ENCODE results near the gene ESRRB. TPM values are rescaled to one million over a fixed set of nuclear protein-coding genes. Genes with fewer than 3 reads are reported as not detected.

The ESRRB gene
- polyA plus RNA-seq, 1 of the 3 experiments (the other 2 are of a cell fraction): 0.05 TPM

GRCh38 chr14:76421662-76422061 is 45.7 kb downstream of the ESRRB start:
- POLR2A ChIA-PET: no interaction called here

DNA sequence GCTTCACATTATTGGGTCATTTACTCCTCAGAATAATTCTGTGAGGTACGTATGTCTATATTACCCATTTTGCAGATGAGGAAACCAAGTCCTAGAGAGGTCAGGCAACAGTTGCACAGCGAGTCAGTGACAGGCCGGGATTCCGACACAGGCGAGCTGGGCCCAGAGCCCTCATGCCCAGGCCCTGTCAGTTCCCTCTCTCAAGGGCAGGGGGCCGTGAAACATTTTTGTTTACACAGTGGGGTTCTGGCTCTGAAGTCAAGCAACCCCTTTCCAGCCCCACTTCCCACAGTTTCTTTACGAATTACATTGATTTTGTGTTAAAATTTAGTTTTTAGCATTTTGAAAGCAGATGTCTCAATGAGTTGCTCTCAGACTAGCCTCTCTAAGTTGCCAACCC is 46.7 kb downstream of the ESRRB start:
- DNase-seq: no peak
- H3K9me3 ChIP-seq: no peaks in the 10 kb centered on the region
- no peak overlapping the region for H3K9ac ChIP-seq
- H3K27me3 ChIP-seq (ENCODE audit: insufficient read depth): no peaks in the 10 kb centered on the region
- H3K4me2 ChIP-seq: no peak overlapping the region
- H4K20me1 ChIP-seq (ENCODE audit: insufficient read depth): no peaks in the 10 kb centered on the region
- no peaks in the 10 kb centered on the region for H3K36me3 ChIP-seq (replicated peaks in 1 of 2; ENCODE audit: control insufficient read depth in 1 of 2, insufficient read depth in 2 of 2, low read length in 1 of 2)
- ChIA-PET POLR2A (no interaction called here), CTCF (no interaction called here)
- H3F3A ChIP-seq (replicated peaks; ENCODE audit: insufficient read depth): no peaks in the 10 kb centered on the region
- no peaks in the 10 kb centered on the region for H3K79me2 ChIP-seq (ENCODE audit: insufficient read depth)
- no peak overlapping the region for H3K4me3 ChIP-seq (ENCODE audit: low read depth in 2 of 2, low read length in 1 of 2)
- 53% methylated on average over 6 of the region's 7 CpGs for WGBS (ENCODE audit: low lambda C conversion rate)
- no peak overlapping the region for H3K27ac ChIP-seq (ENCODE audit: low read depth in 2 of 2, low read length in 1 of 2)
- no peak overlapping the region for H2AFZ ChIP-seq (ENCODE audit: low read depth)
- no peaks in the 10 kb centered on the region for H3K4me1 ChIP-seq (ENCODE audit: control insufficient read depth in 1 of 2, insufficient read depth in 2 of 2, low read depth in 1 of 2, low read length in 1 of 2)
- no peaks in the 10 kb centered on the region for H3K9me2 ChIP-seq
- no peak for TF ChIP-seq ELF1 (IDR thresholded peaks at IDR 0.05)
- TF ChIP-seq RFX5 (IDR thresholded peaks at IDR 0.05; ENCODE audit: low read length): no peak
- TF ChIP-seq FOSL2 (IDR thresholded peaks at IDR 0.05; ENCODE audit: borderline replicate concordance, low read depth): no peak
- no peak for TF ChIP-seq FOXM1 (IDR thresholded peaks at IDR 0.05; ENCODE audit: low read depth)
- TF ChIP-seq, protein P1, sequence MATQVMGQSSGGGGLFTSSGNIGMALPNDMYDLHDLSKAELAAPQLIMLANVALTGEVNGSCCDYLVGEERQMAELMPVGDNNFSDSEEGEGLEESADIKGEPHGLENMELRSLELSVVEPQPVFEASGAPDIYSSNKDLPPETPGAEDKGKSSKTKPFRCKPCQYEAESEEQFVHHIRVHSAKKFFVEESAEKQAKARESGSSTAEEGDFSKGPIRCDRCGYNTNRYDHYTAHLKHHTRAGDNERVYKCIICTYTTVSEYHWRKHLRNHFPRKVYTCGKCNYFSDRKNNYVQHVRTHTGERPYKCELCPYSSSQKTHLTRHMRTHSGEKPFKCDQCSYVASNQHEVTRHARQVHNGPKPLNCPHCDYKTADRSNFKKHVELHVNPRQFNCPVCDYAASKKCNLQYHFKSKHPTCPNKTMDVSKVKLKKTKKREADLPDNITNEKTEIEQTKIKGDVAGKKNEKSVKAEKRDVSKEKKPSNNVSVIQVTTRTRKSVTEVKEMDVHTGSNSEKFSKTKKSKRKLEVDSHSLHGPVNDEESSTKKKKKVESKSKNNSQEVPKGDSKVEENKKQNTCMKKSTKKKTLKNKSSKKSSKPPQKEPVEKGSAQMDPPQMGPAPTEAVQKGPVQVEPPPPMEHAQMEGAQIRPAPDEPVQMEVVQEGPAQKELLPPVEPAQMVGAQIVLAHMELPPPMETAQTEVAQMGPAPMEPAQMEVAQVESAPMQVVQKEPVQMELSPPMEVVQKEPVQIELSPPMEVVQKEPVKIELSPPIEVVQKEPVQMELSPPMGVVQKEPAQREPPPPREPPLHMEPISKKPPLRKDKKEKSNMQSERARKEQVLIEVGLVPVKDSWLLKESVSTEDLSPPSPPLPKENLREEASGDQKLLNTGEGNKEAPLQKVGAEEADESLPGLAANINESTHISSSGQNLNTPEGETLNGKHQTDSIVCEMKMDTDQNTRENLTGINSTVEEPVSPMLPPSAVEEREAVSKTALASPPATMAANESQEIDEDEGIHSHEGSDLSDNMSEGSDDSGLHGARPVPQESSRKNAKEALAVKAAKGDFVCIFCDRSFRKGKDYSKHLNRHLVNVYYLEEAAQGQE (IDR thresholded peaks at IDR 0.05; ENCODE audit: low read depth, low read length): no peak
- no peak for TF ChIP-seq SMC3 (IDR thresholded peaks at IDR 0.05; ENCODE audit: low read depth, low read length)
- no peak for TF ChIP-seq USF1 (IDR thresholded peaks at IDR 0.05; ENCODE audit: borderline replicate concordance, low read depth)
- TF ChIP-seq TAF1 (IDR thresholded peaks at IDR 0.05; ENCODE audit: borderline replicate concordance, low read depth, low read length): no peak
- TF ChIP-seq SIN3A (IDR thresholded peaks at IDR 0.05; ENCODE audit: borderline replicate concordance, low read depth, low read length): no peak
- TF ChIP-seq MAX (IDR thresholded peaks at IDR 0.05; ENCODE audit: low read depth): no peak
- TF ChIP-seq TCF12 (IDR thresholded peaks at IDR 0.05): no peak
- no peak for TF ChIP-seq GATA2 (CRISPR knock-in tag; IDR thresholded peaks at IDR 0.05)

More at GRCh38 chr14:76421662-76422061, 45.7 kb downstream of the ESRRB start:
- CTCF ChIA-PET: interaction anchor here (1.2 to 1.9 kb wide), 3 partner anchors 16 to 371 kb away, joined by 3 to 5 read pairs (median 4); no protein-coding TSS in a partner anchor
- WGBS (ENCODE audit: low lambda C conversion rate): 38% methylated on average over 4 of the region's 4 CpGs
- Histone ChIP-seq H4K20me1 (ENCODE audit: insufficient read depth) (no peaks in the 10 kb centered on the region), H3K4me3 (ENCODE audit: low read depth in 2 of 2, low read length in 1 of 2) (no peak overlapping the region), H3F3A (replicated peaks; ENCODE audit: insufficient read depth) (no peaks in the 10 kb centered on the region), H3K9ac (no peak overlapping the region), H3K27me3 (ENCODE audit: insufficient read depth) (no peaks in the 10 kb centered on the region), H3K9me3 (no peaks in the 10 kb centered on the region), H3K36me3 (replicated peaks in 1 of 2; ENCODE audit: control insufficient read depth in 1 of 2, insufficient read depth in 2 of 2, low read length in 1 of 2) (no peaks in the 10 kb centered on the region), H3K27ac (ENCODE audit: low read depth in 2 of 2, low read length in 1 of 2) (no peak overlapping the region), H3K9me2 (no peaks in the 10 kb centered on the region), H3K79me2 (ENCODE audit: insufficient read depth) (no peaks in the 10 kb centered on the region), H3K4me2 (no peak overlapping the region), H2AFZ (ENCODE audit: low read depth) (no peak overlapping the region), H3K4me1 (ENCODE audit: control insufficient read depth in 1 of 2, insufficient read depth in 2 of 2, low read depth in 1 of 2, low read length in 1 of 2) (no peaks in the 10 kb centered on the region)
- TF ChIP-seq GATA2 (CRISPR knock-in tag; IDR thresholded peaks at IDR 0.05) (no peak), EP300 (IDR thresholded peaks at IDR 0.05; ENCODE audit: borderline replicate concordance in 1 of 2, low read depth in 1 of 2, low read length in 1 of 2) (no peak), RCOR1 (IDR thresholded peaks at IDR 0.05; ENCODE audit: low read length) (no peak)
- TF ChIP-seq, protein P1 (IDR thresholded peaks at IDR 0.05; ENCODE audit: low read depth, low read length): no peak
- TF ChIP-seq, protein P2, sequence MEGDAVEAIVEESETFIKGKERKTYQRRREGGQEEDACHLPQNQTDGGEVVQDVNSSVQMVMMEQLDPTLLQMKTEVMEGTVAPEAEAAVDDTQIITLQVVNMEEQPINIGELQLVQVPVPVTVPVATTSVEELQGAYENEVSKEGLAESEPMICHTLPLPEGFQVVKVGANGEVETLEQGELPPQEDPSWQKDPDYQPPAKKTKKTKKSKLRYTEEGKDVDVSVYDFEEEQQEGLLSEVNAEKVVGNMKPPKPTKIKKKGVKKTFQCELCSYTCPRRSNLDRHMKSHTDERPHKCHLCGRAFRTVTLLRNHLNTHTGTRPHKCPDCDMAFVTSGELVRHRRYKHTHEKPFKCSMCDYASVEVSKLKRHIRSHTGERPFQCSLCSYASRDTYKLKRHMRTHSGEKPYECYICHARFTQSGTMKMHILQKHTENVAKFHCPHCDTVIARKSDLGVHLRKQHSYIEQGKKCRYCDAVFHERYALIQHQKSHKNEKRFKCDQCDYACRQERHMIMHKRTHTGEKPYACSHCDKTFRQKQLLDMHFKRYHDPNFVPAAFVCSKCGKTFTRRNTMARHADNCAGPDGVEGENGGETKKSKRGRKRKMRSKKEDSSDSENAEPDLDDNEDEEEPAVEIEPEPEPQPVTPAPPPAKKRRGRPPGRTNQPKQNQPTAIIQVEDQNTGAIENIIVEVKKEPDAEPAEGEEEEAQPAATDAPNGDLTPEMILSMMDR (IDR thresholded peaks at IDR 0.05): no peak
- peak; percentile 39 for DNase-seq
